Prostate gland (tissue), 2 donors: ENCODE results near the gene COL9A3. TPM values are rescaled to one million over a fixed set of nuclear protein-coding genes. Genes with fewer than 3 reads are reported as not detected.
"Not testable (repeated sequence)": the region's sequence is repeated elsewhere in the genome, so short reads cannot be mapped to it uniquely, and the experiment has no call there.

Experiments
- DNase-seq: peaks from one replicate; pipeline ENCODE4 v3.0.0-alpha.2; 2019; ENCODE audit warnings: low spot score
- H3K27ac ChIP-seq, 2 donors: fragments of 200-600 bp; sonication (generic); 2 replicates each; pipeline ENCODE4 v1.5.1; 2017 to 2019
- H3K27me3 ChIP-seq: fragments of 200-600 bp; sonication (generic); replicated peaks from 2 replicates; pipeline ENCODE4 v1.5.1; 2019; ENCODE audit not compliant: insufficient read depth
- H3K36me3 ChIP-seq, 2 donors: fragments of 200-600 bp; sonication (generic); 1 replicate in 1 of 2; 2 replicates in 1 of 2; pipeline versions ENCODE4 v1.5.1 to v1.8.1; 2017 to 2019
- H3K4me1 ChIP-seq: fragments of 200-600 bp; sonication (generic); replicated peaks from 2 replicates; pipeline ENCODE4 v1.5.1; 2019
- H3K4me3 ChIP-seq, 2 donors: fragments of 200-600 bp; sonication (generic); 2 replicates each; pipeline ENCODE4 v1.5.1; 2017 to 2019
- H3K9me3 ChIP-seq: fragments of 200-600 bp; sonication (generic); 2 replicates; pipeline ENCODE4 v1.5.1; 2017
- POLR2A ChIP-seq: fragments of 450-650 bp; IDR thresholded peaks from one replicate; pipeline ENCODE4 v1.6.1; 2016; ENCODE audit warnings: antibody characterized with exemption, mild to moderate bottlenecking
- POLR2AphosphoS5 ChIP-seq: sonication (generic); formaldehyde crosslinking; IDR thresholded peaks from one replicate; pipeline ENCODE4 v1.6.1; 2017; ENCODE audit warnings: antibody characterized with exemption
- WGBS: methylation state at CpG from one replicate; pipeline ENCODE4 v1.1.5; 2018; 5-methylcytosine and 5-hydroxymethylcytosine counted together
- intact Hi-C: fragments of 100-400 bp; cut with DNase I; formaldehyde crosslinking; loops from one replicate; pipeline ENCODE4 v1.14.2; 2022
- total RNA-seq, 2 donors: library from RNA; depleted of rRNA; stranded (reverse); fragments of >200 nt; gene quantifications; one replicate each; pipeline ENCODE4 v1.1.0, GENCODE V29; 2016
- TF ChIP-seq, protein P1 (sequence below), 4 experiments: fragments of 200-600 bp in 2 of 4; fragments of 450-650 bp in 2 of 4; sonication (generic) in 2 of 4; IDR thresholded peaks; 1 replicate in 3 of 4; 2 replicates in 1 of 4; pipeline ENCODE4 v1.5.1; 2016 to 2019; ENCODE audit warnings: antibody characterized with exemption in 4 of 4, mild to moderate bottlenecking in 2 of 4, moderate library complexity in 2 of 4

COL9A3 gene
- total RNA-seq, 2 donors from 2014 or later = 5.8 to 6.5 TPM

DNA sequence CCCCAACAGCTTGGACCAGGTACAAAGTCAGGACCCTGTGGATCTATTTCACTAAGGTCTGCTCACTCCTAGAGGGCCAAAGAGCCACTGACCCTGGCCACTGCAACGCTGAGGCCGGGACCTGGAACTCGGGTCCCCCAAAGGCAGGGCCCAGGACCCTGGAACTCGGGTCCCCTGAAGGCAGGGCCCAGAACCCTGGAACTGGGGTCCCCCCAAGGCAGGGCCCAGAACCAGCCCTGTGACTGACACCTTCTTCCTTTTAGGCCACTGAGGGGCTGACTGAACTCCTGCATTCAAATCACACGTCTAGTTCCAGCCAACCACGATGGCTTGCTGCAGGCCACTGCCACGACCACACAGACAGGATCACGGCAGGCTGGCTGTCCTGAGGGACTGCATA, 35.3 kb downstream of the COL9A3 start:
- intact Hi-C loops = no loop called here
- TF ChIP-seq POLR2A (no peak), POLR2AphosphoS5 (no peak)
- TF ChIP-seq, protein P1, sequence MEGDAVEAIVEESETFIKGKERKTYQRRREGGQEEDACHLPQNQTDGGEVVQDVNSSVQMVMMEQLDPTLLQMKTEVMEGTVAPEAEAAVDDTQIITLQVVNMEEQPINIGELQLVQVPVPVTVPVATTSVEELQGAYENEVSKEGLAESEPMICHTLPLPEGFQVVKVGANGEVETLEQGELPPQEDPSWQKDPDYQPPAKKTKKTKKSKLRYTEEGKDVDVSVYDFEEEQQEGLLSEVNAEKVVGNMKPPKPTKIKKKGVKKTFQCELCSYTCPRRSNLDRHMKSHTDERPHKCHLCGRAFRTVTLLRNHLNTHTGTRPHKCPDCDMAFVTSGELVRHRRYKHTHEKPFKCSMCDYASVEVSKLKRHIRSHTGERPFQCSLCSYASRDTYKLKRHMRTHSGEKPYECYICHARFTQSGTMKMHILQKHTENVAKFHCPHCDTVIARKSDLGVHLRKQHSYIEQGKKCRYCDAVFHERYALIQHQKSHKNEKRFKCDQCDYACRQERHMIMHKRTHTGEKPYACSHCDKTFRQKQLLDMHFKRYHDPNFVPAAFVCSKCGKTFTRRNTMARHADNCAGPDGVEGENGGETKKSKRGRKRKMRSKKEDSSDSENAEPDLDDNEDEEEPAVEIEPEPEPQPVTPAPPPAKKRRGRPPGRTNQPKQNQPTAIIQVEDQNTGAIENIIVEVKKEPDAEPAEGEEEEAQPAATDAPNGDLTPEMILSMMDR (IDR thresholded peaks at IDR 0.05) = no peak
- H3K36me3 ChIP-seq = no peaks in the 10 kb centered on the region
- no peaks in the 10 kb centered on the region for H3K9me3 ChIP-seq
- H3K4me3 ChIP-seq = no peak overlapping the region
- DNase-seq = no peak
- H3K27me3 ChIP-seq = no peaks in the 10 kb centered on the region
- no peak overlapping the region for H3K27ac ChIP-seq
- H3K4me1 ChIP-seq = no peaks in the 10 kb centered on the region
- WGBS = 94% methylated on average over 8 of the region's 8 CpGs

DNA sequence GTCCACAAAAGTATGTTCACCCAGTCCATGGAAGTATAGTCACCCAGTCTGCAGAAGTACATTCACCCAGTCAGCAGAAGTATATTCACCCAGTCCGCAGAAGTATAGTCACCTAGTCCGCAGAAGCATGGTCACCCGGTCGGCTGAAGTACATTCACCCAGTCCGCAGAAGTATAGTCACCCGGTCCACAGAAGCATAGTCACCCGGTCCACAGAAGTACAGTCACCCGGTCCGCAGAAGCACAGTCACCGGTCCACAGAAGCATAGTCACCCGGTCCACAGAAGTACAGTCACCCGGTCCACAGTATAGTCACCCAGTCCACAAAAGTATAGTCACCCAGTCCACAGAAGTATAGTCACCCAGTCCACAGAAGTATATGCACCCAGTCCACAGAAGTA, 36.0 kb downstream of the COL9A3 start:
- DNase-seq = no peak
- Histone ChIP-seq H3K27ac (no peak overlapping the region), H3K4me3 (no peak overlapping the region), H3K4me1 (no peaks in the 10 kb centered on the region), H3K9me3 (no peaks in the 10 kb centered on the region), H3K27me3 (no peaks in the 10 kb centered on the region), H3K36me3 (no peaks in the 10 kb centered on the region)
- TF ChIP-seq, protein P1 (IDR thresholded peaks at IDR 0.05) = no peak
- TF ChIP-seq POLR2AphosphoS5 (no peak), POLR2A (no peak)
- intact Hi-C loops = no loop called here
- 79% methylated on average over 12 of the region's 12 CpGs for WGBS

DNA sequence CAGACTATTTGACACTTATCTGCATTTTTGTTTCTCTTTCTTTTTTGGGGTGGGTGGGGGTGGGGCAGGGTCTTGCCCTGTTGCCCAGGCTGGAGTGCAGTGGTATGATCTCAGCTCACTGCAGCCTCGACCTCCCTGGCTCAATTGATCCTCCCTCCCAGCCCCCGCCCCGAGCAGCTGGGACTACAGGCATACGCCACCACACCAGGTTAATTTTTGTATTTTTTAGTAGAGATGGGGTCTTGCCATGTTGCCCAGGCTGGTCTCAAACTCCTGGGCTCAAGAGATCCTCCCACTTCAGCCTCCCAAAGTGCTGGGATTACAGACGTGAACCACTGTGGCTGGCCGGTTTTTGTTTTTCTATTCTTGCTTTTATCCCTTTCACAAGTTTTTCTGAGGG, 36.5 kb downstream of the COL9A3 start:
- H3K36me3 ChIP-seq, H3K27me3 ChIP-seq, H3K9me3 ChIP-seq, DNase-seq, H3K4me1 ChIP-seq, H3K27ac ChIP-seq, H3K4me3 ChIP-seq, intact Hi-C loops: not testable (repeated sequence)
- 96% methylated on average over 6 of the region's 6 CpGs for WGBS

DNA sequence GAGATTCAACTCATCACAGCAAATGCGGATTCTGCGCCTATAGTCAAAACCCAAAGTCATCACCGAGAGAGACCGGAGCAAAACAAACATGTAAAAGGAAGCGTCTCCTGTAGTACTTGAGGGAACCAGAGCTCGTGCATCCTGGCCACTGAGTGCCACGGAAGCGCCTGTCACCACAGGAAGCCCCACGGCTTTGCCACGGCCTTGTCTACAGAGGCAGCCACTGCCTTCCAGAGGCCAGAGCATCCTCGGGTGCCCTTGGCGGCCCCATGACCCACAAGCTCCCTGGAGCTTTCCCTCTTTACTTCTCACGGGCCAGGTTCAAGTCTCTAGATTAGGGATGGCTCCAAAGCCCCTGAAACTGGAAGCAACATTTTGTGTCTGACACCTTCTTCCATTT, 37.3 kb downstream of the COL9A3 start:
- Histone ChIP-seq H3K27me3 (no peaks in the 10 kb centered on the region), H3K4me1 (no peaks in the 10 kb centered on the region), H3K36me3 (no peaks in the 10 kb centered on the region), H3K27ac (no peak overlapping the region), H3K4me3 (no peak overlapping the region), H3K9me3 (no peaks in the 10 kb centered on the region)
- intact Hi-C loops = no loop called here
- DNase-seq = no peak
- TF ChIP-seq POLR2AphosphoS5 (no peak), POLR2A (no peak)
- TF ChIP-seq, protein P1 (IDR thresholded peaks at IDR 0.05) = no peak
- 95% methylated on average over 13 of the region's 13 CpGs for WGBS

DNA sequence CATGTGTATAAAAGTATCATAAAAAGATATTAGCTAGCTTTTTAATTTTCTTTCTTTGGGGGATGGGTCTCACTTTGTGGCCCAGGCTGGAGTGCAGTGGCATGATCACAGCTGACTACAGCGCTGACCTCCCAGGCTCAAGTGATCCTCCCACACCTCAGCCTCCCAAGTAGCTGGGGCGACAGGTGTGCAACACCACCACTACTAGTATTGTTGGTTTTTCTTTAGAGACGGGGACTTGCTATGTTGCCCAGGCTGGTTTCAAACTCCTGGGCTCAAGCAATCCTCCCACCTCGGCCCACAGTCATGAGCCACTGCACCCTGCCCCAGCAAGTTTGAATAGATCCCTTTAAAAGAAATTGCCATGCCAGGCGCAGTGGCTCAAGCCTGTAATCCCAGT, 38.3 kb downstream of the COL9A3 start:
- intact Hi-C loops = no loop called here
- H3K27ac ChIP-seq = no peak overlapping the region
- H3K27me3 ChIP-seq = no peaks in the 10 kb centered on the region
- no peak for DNase-seq
- TF ChIP-seq, protein P1 (IDR thresholded peaks at IDR 0.05) = no peak
- no peak for TF ChIP-seq POLR2AphosphoS5
- TF ChIP-seq POLR2A = no peak
- H3K4me3 ChIP-seq = no peak overlapping the region
- 95% methylated on average over 5 of the region's 5 CpGs for WGBS
- H3K36me3 ChIP-seq = no peaks in the 10 kb centered on the region
- H3K4me1 ChIP-seq = no peaks in the 10 kb centered on the region
- no peaks in the 10 kb centered on the region for H3K9me3 ChIP-seq
